KOPT-K1 (cell line): Measurements from ENCODE around the gene POU3F3.

Source experiments
- H3K27ac ChIP-seq: fragments of 200-600 bp; sonication (generic); 2 replicates; pipeline ENCODE4 v1.5.1; 2016; ENCODE audit warnings: antibody characterized with exemption, mild to moderate bottlenecking, low read depth, low read length; ENCODE audit not compliant: poor library complexity, severe bottlenecking
- H3K36me3 ChIP-seq: fragments of 200-600 bp; sonication (generic); 2 replicates; pipeline ENCODE4 v1.5.1; 2017; ENCODE audit warnings: antibody characterized with exemption, mild to moderate bottlenecking, low read length, moderate library complexity; ENCODE audit not compliant: insufficient read depth
- H3K9me3 ChIP-seq: fragments of 200-600 bp; sonication (generic); 2 replicates; pipeline ENCODE4 v1.5.1; 2017; ENCODE audit warnings: antibody characterized with exemption, low read length, mild to moderate bottlenecking; ENCODE audit not compliant: insufficient read depth, poor library complexity, severe bottlenecking

The POU3F3 gene

DNA sequence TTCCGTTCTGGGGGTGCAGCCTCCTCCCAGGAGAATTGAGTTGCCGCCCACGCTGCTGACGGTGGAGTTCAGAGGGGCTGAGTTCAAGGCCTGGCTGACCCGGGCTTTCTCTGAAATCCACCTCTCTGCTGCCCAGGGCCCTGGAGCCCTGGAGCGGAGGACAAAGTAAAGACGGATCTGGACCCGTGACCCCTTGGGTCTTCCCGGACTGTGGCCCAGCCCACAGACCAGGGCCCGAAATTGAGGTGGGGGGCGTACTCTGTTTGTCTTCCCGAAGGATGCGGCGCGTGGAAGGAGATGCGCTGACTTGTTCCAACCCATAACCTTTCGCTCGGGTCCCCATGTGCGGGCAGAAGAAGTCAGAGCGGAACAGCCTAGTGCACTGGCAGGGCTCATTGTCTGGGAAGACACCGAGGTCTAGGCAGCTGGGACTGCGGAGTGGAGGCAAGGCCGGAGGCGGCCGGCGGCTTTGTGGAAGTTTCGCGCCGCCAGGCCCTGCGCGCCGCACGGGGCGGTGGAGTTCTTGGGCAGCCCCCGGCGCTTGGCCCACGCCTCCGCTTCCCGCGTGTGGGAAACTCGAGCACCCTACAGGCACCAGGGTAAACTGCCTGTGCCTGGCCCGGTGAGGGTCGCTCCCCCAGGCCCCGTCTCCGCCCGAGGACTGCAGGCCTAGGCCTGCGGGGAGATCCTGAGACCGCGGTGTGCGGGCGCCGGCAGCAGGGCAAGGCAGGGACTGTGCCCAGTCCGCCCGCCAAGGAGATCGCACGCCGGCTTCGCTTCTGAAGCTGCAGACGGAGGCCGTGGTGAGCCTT, 9.8 kb downstream of the POU3F3 start:
- no peak overlapping the region for H3K27ac ChIP-seq
- H3K9me3 ChIP-seq: peaks cover 4% of the 10 kb centered on the region
- no peaks in the 10 kb centered on the region for H3K36me3 ChIP-seq

- H3K36me3 ChIP-seq: no peaks in the 10 kb centered on the region
- no peak overlapping the region for H3K27ac ChIP-seq
- H3K9me3 ChIP-seq: peaks cover 4% of the 10 kb centered on the region
Measured at GRCh38 chr2:104864280-104865095, 10.6 kb downstream of the POU3F3 start.

DNA sequence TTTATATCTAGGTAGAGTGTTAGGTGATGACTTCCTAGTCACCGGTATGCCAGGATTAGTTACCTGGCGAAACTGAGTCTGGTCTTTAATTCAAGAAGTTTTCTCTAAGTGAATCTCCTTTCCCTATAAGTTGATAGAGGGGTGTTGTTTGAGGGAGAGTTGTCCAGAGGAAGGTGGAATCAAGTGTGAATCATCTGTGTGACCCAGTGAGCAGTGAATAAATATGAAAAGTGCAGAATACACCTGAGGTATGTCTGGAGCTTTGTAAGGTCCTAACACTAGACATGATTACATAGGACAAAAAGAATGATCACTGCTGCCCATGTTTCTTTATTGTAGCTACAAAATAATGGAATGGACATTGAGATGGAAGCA, 11.2 kb downstream of the POU3F3 start:
- Histone ChIP-seq H3K36me3 (no peaks in the 10 kb centered on the region), H3K9me3 (peaks cover 4% of the 10 kb centered on the region), H3K27ac (no peak overlapping the region)

DNA sequence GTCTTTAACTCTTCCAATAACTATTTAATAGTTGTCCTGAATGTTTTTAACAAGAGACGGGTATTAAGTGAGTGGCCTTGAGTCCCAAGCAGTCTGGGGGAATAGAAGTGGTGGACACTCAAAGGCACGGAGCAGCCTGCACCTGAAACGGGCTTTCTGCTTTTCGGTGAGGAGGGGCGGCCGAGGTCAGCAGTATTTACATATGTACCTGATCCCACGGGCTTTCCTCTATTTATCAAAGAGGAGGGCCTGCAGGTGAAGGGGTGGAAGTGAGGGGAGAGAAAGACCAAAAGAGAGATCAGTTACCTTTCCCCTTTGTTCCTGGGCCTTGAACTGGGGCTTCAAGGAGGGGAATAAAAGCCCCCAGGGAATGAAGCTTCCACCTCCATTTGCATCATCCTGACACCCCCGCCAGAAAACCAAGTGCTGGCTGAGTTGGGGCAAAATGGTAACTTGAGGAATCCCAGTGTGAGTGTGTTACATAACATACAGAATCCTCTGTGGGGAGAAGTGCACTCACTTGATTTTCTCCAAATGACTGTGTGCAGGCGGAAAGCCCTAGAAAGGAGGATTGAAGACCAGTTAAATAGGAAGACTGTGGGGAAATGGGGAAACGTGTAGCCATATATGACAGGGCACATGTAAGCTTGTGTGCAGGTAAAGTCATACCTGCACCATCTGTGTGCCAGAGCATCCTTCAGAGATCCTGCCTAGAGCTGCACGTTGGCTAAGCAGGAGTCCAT, 12.4 kb downstream of the POU3F3 start:
- Histone ChIP-seq H3K36me3 (no peaks in the 10 kb centered on the region), H3K27ac (no peak overlapping the region), H3K9me3 (peaks cover 4% of the 10 kb centered on the region)

DNA sequence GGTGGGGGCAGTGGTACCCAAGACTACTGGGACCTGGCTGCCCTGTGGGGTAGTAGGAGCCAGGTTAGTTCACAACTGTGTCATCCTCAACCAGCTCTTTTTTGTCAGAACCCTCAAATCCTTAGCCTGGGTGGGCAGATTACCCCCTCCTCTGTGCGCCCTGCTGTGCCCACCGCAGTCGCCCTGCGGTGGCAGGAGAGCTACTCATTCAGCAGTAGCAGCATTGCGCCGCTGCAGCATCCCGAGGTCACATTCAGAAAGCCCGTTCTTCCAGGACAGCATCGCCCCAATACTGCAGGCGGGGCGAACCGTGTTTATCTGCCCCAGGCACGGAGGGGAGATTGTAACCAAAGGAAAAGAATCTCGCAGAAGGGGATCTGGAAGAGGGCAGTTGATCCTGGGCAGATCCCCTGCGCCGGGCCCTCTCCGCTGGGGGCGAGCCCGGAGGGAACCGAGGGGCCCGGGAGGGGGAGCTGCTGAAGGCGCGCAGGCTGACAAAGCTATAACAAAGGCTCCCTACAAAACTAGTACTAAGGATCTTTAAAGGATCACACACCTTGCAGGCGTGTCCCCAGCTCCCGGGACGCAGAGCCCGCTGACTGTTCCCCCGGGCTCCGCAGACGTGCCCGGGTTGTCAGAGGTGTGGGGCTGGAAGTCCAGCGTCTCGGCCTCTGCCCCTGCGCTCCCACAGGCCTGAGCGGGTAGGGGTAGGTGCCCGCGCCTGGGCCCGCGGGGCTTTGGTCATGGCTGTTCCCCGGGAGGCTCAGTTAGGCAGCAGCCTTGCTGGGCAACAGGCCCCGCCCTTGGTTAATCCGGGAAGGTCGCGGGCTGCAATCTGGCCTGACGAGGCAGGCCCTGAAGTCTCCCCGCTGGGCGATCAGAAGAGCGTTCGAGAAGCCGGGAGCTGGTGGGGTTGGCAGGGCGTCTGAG, 13.2 kb downstream of the POU3F3 start:
- Histone ChIP-seq H3K36me3 (no peaks in the 10 kb centered on the region), H3K9me3 (peaks cover 4% of the 10 kb centered on the region), H3K27ac (no peak overlapping the region)

DNA sequence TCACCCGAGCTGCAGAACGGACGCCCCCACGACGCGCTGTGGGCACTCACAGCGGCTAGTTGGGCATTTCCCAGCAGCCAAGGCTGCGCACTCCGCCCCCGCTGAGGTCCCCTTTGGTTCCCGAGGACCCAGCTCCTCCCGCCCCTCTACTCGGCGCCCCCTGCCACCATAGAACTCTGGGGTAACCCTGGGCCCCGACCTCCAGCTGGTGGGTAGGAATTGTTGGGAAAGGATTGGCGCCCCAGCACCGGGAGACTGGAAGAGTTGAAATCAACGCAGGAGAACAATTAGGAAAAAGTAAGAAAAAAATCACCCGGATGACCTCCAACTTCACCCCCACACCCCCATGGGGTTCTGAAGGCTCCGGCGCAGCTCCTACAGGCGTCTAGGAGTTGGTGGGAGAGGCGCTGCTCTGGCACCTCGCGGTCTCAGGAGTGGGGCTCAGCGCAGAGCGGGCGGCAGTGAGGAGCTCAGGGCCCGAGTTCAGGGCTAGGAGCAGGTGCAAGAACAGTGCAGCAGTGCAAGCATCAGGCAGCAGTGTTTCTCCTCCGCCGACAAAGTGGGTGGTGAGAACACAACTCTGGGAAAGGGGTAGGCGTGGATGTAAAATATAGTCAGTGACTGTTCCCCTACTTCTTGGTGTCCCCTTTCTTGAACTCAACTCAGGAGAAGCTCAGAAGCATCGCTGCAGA, 14.0 kb downstream of the POU3F3 start:
- Histone ChIP-seq H3K36me3 (no peaks in the 10 kb centered on the region), H3K27ac (no peak overlapping the region), H3K9me3 (peaks cover 4% of the 10 kb centered on the region)

GRCh38 chr2:104868505-104868866, 14.6 kb downstream of the POU3F3 start:
- no peak overlapping the region for H3K27ac ChIP-seq
- peaks cover 4% of the 10 kb centered on the region for H3K9me3 ChIP-seq
- no peaks in the 10 kb centered on the region for H3K36me3 ChIP-seq

DNA sequence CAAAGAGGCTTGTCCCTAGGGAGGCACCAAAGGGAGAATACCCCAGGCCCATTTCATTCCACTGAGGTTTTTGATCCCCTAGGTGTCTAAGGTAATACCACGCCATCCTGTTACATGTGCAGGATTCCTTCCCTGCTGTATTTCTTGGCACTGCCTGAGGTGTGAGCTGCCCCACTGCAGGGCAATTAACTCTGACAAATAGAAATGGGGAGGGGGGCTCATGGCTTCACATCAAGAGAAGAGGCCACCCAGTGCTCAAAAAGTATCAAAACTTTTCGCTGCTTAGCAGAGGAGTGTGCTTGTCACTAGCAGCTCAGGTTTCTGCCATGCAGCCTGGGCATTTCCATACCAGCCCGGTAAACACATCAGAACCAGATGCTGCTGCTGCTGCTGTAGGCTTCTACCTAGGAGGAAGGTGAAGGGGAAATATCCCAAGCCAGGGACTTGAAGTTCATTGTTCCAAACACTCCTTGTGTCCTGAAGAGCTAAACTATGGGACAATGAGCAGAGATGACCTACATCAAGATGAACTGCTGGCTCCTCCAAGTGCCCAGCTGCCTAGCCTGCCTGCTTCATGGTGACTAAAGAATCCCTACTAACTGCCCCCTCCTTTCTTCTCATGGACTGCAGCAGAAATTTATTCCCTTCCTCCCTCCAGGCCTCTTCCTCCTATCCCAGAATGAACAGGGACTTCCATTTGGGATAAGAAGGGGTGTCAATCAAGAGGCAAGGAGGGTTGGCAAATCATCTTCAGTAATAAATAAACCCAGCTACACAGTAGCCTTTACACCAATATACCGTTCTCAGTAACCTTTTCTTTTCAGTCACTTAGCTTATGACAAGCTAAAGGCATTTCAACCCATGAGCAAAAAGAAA, 16.4 kb downstream of the POU3F3 start:
- Histone ChIP-seq H3K27ac (no peak overlapping the region), H3K36me3 (no peaks in the 10 kb centered on the region), H3K9me3 (no peaks in the 10 kb centered on the region)

GRCh38 chr2:104871649-104871971, 17.7 kb downstream of the POU3F3 start:
- Histone ChIP-seq H3K36me3 (no peaks in the 10 kb centered on the region), H3K9me3 (no peaks in the 10 kb centered on the region), H3K27ac (no peak overlapping the region)

DNA sequence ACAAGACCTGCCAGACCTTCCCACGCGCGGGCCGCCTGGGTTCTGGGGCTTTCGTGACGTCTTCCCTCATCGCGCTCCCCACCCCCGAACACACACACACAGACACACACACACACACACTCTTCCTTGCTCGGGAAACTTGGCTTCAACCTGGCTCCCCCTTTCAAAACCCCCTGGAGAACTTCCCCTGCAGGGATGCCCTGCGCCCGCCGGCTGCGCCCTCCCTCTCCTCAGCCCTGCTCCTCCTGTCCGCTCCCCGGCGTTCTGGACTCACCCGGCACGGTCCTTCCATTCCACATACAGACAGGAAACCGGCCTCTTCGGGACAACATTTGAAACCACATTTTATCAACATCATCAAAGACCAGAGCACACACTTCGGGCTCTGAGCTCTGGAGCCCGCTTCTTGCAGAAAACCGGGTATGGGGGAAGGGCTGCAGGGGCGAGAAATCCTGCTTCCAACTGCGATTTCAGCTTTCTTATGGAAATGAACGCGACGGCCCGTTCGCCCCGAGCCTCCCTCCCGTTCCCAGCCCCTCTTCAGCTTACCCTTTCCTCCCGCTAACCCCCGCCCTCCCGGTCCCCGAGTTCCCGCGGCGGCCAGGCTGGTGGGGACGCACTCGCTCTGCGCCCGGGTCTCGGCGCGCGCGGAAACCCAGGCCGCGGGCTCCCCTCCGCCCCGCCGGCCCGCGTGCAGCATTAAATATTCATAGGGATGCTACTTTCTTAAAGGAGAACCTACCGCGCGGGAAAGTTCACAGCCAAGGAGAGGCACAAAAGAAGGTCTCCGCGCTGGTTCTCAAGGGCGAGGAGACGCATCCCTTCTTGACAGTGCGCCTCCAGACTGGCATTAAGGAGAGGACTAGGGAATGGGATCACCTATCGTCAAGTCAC, 18.3 kb downstream of the POU3F3 start:
- H3K36me3 ChIP-seq: no peaks in the 10 kb centered on the region
- H3K27ac ChIP-seq: no peak overlapping the region
- no peaks in the 10 kb centered on the region for H3K9me3 ChIP-seq

DNA sequence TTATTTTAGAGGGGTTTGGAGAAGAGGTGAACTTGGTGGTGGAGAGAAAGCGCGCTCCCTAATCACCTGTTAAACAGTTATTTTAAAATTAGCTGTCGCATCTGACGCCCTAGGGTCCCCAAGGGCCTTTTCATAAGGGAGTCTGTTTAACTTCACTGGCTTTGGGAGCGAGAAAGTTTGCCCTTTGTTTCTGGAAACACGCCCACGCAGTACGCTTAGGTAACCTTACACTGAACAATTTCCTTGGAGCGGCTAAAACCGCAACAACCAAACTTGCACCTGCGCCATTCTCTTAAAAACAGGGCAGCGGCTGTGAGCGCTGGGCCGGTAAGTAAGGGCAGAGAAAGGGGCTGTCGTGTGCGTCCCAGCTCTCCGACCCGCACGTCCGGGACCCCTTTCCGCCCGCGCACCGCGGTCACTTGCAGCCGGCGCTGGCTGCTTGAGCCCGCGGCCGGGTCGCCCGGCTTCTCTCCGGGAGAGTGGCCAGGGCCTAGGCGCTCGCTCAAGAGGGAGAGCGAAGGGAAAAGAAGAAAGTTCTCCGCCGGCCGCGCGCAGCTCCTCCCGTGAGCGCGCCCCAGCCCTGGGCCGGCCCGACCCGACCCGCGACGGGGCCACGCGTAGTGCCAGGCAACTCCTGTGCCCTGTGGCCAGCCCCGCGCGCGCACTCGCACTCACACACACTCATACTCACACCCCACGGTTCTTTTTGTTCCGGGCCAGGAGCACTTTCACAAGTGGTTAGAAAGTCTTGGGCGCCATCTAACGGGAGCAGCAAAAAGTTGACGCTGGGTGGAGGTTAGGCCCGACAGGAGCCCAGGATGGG, 19.2 kb downstream of the POU3F3 start:
- Histone ChIP-seq H3K9me3 (no peaks in the 10 kb centered on the region), H3K36me3 (no peaks in the 10 kb centered on the region), H3K27ac (no peak overlapping the region)

GRCh38 chr2:104873689-104874054, 19.8 kb downstream of the POU3F3 start:
- no peaks in the 10 kb centered on the region for H3K9me3 ChIP-seq
- H3K36me3 ChIP-seq: no peaks in the 10 kb centered on the region
- H3K27ac ChIP-seq: no peak overlapping the region
